ENCODE measurements around the gene CRHR2. TPM values are rescaled to one million over a fixed set of nuclear protein-coding genes. Genes with fewer than 3 reads are reported as not detected.

Gene CRHR2
- total and polyA plus RNA-seq, 2 of the 4 experiments (the other 2 are of a cell fraction): not detected

DNA sequence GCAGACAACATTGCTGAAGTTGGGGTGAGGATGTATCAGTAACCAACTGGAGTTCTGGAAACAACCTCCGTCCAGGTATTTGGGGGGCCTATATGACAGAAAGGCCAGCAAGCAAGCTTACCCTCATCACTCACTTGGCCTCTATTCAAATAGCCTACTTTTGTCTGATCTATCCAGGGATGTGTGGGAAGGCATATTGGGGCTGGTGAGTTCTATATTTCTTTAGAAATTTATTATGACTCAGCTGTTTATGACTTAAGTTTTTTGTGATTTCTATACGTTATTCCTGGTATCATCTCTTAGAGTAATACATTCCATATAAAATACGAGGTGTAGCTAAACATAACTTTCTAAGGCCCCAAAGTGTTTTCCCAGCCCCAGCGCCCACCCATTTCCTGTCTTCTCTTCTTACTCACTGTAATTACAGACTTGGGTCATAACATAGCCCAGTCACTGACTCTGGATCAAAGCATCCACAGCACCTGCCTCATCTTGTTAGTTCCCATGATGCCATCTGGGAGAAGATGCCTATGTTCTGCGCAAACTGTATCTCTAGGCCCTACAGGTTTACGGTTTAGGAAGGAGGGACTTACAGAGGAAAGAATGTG is 69.5 kb downstream of the CRHR2 start:
- ATAC-seq (ENCODE audit: low read depth): peak; percentile 59
- Histone ChIP-seq H3K18ac (ENCODE audit: low read depth, low read length) (no peak overlapping the region), H2AK5ac (ENCODE audit: low read depth, low read length) (no peak overlapping the region), H2BK15ac (ENCODE audit: low read depth, low read length) (no peak overlapping the region), H3K14ac (replicated peaks; ENCODE audit: low read depth, low read length) (no peak overlapping the region), H3K9me1 (ENCODE audit: insufficient read depth, low read length) (peaks cover 4% of the 10 kb centered on the region; the same call in 1 of the 2 replicates), H2AFZ (replicated peaks; ENCODE audit: low read length, poor library complexity) (no peak overlapping the region), H3K27ac (ENCODE audit: insufficient read depth, low read length) (peak overlapping the region; percentile 27; the same call in 1 of the 2 replicates), H4K20me1 (ENCODE audit: insufficient read depth, low read length) (peaks cover 68% of the 10 kb centered on the region; the same call in 1 of the 2 replicates), H2BK5ac (ENCODE audit: low read depth, low read length, poor library complexity, severe bottlenecking) (no peak overlapping the region), H3K79me1 (ENCODE audit: low read depth in 1 of 2, low read length in 2 of 2) (peaks cover 28 to 43% of the 10 kb centered on the region in 2 experiments), H3K4me2 (ENCODE audit: low read depth, low read length) (no peak overlapping the region), H2AK9ac (replicated peaks; ENCODE audit: low read depth, low read length, poor library complexity) (no peak overlapping the region), H3K27me3 (ENCODE audit: control insufficient read depth, insufficient read depth, low read length) (no peaks in the 10 kb centered on the region), H4K8ac (ENCODE audit: low read depth in 2 of 2, low read length in 2 of 2) (no peak overlapping the region), H2BK120ac (ENCODE audit: low read depth, low read length) (no peak overlapping the region), H3K36me3 (ENCODE audit: control insufficient read depth, insufficient read depth, low read length) (peaks cover 58% of the 10 kb centered on the region), H3K9me3 (ENCODE audit: control insufficient read depth, insufficient read depth, low read length) (no peaks in the 10 kb centered on the region), H3K9ac (ENCODE audit: low read depth, low read length) (no peak overlapping the region), H3K56ac (ENCODE audit: extremely low read depth, insufficient read depth, low read length) (no peak overlapping the region), H3K4me3 (ENCODE audit: insufficient read depth, low read depth, low read length) (no peak overlapping the region), H3K23ac (ENCODE audit: low read depth, low read length) (no peak overlapping the region), H4K91ac (ENCODE audit: insufficient read depth, low read depth, low read length) (no peak overlapping the region), H4K5ac (ENCODE audit: low read depth, low read length) (no peak overlapping the region), H2BK20ac (ENCODE audit: low read depth, low read length) (no peak overlapping the region), H3K4me1 (ENCODE audit: control insufficient read depth, insufficient read depth, low read length) (peaks cover 2% of the 10 kb centered on the region; the same call in 1 of the 2 replicates), H3K4ac (ENCODE audit: low read depth, low read length) (no peak overlapping the region)
- peak; percentile 86 for TF ChIP-seq RCOR1 (IDR thresholded peaks at IDR 0.05; ENCODE audit: insufficient replicate concordance, low read length)
- TF ChIP-seq, protein P1, sequence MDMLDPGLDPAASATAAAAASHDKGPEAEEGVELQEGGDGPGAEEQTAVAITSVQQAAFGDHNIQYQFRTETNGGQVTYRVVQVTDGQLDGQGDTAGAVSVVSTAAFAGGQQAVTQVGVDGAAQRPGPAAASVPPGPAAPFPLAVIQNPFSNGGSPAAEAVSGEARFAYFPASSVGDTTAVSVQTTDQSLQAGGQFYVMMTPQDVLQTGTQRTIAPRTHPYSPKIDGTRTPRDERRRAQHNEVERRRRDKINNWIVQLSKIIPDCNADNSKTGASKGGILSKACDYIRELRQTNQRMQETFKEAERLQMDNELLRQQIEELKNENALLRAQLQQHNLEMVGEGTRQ (IDR thresholded peaks at IDR 0.05; ENCODE audit: low read depth, low read length): no peak
- peak; percentile 77; the same call in 1 of the 2 replicates for TF ChIP-seq NFE2L2 (IDR thresholded peaks at IDR 0.05; ENCODE audit: low read depth, low read length)
- peak; percentile 64 for TF ChIP-seq MAFK (IDR thresholded peaks at IDR 0.05; ENCODE audit: low read depth, low read length)
- peak; percentile 81 for DNase-seq
- dilution Hi-C loops (cut with HindIII; ENCODE audit: low sequenced_read_pairs, unreplicated experiment) (no loop called here), in situ Hi-C loops (cut with MboI; ENCODE audit: low sequenced_read_pairs) (no loop called here), intact Hi-C loops (cut with micrococcal nuclease) (no loop called here)
- CTCF ChIA-PET: no interaction called here
- 100% methylated on average over 1 of the region's 6 CpGs; no CpG with 5 or more reads in 1 of the 2 experiments for WGBS, 2 experiments (ENCODE audit: extremely low coverage in 2 of 2, insufficient read length in 1 of 2)
- BruUV-seq (replicated peaks): no TSS peak
- POLR2A ChIA-PET (ENCODE audit: unreplicated experiment): no interaction called here
